SK-N-MC (cell line): ENCODE data around the gene METTL14.

Experiments
- DNase-seq: peaks from one replicate; pipeline ENCODE4 v3.0.0-alpha.2; 2011; ENCODE audit warnings: low read depth, low spot score
- H3K27ac ChIP-seq: fragments of 200-600 bp; sonication (generic); 2 replicates; pipeline ENCODE4 v1.5.1; 2016; ENCODE audit warnings: mixed run types
- H3K36me3 ChIP-seq: fragments of 200-600 bp; sonication (generic); 2 replicates; pipeline ENCODE4 v1.6.1; 2017; ENCODE audit warnings: antibody characterized with exemption, low read length, mixed read lengths; ENCODE audit not compliant: insufficient read depth
- H3K4me3 ChIP-seq: fragments of 200-600 bp; sonication (generic); 2 replicates; pipeline ENCODE4 v1.5.1; 2016
- H3K9ac ChIP-seq: fragments of 200-600 bp; sonication (generic); 2 replicates; pipeline ENCODE4 v1.8.0; 2017; ENCODE audit warnings: mixed run types, mixed read lengths; ENCODE audit not compliant: insufficient read length
- H3K9me3 ChIP-seq: fragments of 200-600 bp; sonication (generic); 2 replicates; pipeline ENCODE4 v1.6.1; 2017; ENCODE audit warnings: low read depth, mild to moderate bottlenecking, antibody characterized with exemption, low read length, moderate library complexity, mixed read lengths
- EZH2 ChIP-seq: fragments of 200-600 bp; sonication (generic); IDR thresholded peaks from one replicate; pipeline ENCODE4 v1.6.1; 2017; ENCODE audit warnings: antibody characterized with exemption
- FOXP2 ChIP-seq: optimal IDR thresholded peaks from 2 replicates; pipeline ENCODE3; 2011; ENCODE audit warnings: mild to moderate bottlenecking, moderate library complexity; ENCODE audit not compliant: insufficient read depth; ENCODE audit errors: extremely low read length, control extremely low read depth
- POLR2AphosphoS5 ChIP-seq: IDR thresholded peaks from 2 replicates; pipeline ENCODE4 v1.6.1; 2012; ENCODE audit warnings: mild to moderate bottlenecking, low read depth, low read length, borderline replicate concordance

METTL14 gene

DNA sequence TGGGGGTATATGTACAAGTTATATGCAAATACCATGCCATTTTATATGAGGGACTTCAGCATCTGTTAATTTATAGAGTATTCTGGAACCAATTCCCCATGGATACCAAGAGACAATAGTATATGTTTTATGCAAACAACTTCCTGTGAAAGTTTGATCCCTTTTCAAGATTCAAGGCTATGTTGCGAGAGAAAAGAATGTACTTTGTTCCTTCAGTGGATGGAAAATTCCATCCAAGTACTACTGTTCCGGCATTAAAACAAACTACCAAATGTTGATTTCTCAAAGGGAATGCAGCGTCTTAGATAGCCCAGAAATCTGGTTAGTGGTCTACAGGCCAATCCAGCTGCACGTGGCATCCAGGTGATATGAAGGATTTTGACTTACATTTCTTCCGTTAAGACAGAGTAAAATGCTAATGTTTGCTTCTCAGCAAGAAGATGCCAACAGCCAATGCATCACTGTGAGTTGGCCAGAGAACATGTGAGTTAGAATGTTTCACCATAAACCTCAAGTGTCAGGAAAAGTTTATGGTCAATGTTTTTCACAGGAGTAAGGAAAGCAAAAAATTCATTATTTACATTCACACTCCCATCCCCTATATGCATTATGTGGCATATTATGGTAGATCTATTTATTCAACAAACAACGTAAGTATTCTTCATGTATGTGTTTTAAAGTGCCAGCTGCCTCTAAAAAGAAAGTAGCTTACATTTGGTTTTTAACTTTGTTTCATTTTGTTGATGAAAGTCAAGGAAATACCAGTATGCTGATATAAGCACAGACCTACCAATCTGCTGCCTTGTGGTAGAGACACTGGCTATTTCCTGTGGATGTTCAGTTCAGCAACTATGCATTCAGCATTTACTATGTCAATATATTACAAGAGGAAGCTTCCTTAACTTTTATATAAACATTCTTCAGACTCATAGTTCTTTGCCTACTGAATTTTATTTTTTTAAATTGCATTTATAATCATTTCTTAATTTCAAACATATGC lies 44.4 kb downstream of the METTL14 start:
- DNase-seq: no peak
- Histone ChIP-seq H3K27ac (0 out of 2 replicates have a peak overlapping the region, but pooled peaks have one; percentile 16), H3K9me3 (no peaks in the 10 kb centered on the region), H3K36me3 (peaks cover 50% of the 10 kb centered on the region), H3K4me3 (no peak overlapping the region), H3K9ac (no peak overlapping the region)
- no peak for TF ChIP-seq FOXP2
- TF ChIP-seq POLR2AphosphoS5: no peak
- TF ChIP-seq EZH2: no peak

DNA sequence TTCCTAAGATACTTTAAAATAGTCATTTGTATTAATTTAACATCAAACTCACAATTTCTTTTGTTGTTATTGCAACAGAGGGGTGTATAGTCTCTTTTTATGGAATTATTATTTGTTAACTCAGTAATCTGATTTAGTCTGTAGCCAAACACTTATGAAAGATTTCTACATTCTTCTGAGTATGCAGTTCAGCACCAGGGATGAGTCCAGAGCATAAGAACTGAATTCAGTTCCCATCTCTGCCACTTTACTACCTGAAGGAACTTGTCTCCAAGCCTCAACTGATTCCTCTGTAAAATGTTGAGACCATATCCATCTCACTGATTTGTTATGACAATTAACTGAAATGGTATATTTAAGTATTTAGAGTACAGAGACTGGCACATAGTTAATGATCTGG lies 45.5 kb downstream of the METTL14 start:
- TF ChIP-seq POLR2AphosphoS5: no peak
- TF ChIP-seq FOXP2: no peak
- no peak for TF ChIP-seq EZH2
- H3K9ac ChIP-seq: no peak overlapping the region
- no peak overlapping the region for H3K27ac ChIP-seq
- DNase-seq: no peak
- peaks cover 40% of the 10 kb centered on the region for H3K36me3 ChIP-seq
- H3K9me3 ChIP-seq: no peaks in the 10 kb centered on the region
- no peak overlapping the region for H3K4me3 ChIP-seq

DNA sequence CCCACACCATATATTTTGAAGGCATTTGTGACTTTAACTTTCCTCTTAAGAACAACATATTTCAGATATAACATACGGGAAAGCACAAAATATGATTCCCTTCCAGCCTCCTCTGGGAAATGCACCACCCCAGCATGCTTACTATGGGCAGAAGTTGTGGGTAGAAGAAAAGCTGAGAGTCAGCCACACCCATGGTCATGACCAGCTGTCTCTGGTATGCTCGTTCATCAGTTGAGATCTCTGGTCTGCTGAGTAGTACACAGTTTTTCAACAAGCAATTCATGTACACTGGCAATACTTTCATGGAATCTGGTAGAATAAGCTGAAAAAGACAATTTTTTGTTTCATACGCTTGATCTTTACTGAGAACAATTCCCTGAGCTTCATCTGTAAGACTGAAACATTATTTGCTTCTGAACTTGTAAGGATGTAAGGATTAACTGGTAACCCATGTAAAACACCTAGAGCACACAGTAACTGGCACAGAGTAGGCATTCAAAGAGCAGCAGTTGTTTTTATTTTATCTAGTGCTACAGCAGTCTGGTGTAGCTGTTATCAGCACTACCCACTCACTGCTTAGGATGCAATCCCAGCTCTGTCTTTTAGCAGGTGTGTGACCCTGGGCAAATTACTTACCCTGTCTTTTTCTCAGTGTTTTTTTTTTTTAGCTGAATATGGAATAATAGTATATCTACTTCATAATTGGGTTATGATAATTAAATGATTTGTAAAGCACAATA lies 47.6 kb downstream of the METTL14 start:
- no peak for TF ChIP-seq POLR2AphosphoS5
- TF ChIP-seq EZH2: no peak
- no peak for TF ChIP-seq FOXP2
- no peak for DNase-seq
- Histone ChIP-seq H3K9me3 (no peaks in the 10 kb centered on the region), H3K9ac (no peak overlapping the region), H3K27ac (no peak overlapping the region), H3K4me3 (no peak overlapping the region), H3K36me3 (peaks cover 22% of the 10 kb centered on the region)

DNA sequence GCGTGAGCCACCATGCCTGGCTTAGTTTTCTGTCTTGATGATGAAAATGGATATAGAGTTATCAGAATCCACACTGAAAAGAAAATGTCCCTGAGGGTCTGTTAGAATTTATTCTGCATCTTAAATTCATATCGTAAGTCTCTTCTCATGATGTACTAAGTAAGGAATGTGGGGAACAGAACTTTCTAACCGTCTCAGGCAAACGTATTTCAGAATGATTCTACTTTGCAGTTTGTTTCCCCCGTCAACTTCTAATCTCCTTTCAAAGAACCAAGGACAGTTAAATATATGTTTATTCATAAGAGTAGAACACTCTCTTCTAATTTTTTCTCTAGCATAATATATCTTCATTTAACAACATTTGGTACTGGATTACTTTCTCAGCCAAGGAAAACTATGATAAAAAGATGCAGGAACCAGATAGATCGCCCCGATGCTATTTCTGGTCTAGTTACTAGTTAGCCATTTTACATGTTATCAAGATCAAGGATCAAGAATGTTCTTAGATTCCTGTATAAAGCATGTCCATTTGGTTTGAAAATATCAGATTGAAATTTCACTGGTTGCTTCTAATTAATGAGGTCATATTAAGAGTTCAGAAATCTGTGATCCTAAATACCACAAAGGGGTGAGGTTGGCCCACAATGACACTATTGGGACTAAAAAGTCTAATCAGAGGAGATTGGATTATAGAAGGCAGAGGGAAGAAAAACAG lies 49.5 kb downstream of the METTL14 start:
- no peaks in the 10 kb centered on the region for H3K9me3 ChIP-seq
- H3K9ac ChIP-seq: no peak overlapping the region
- H3K27ac ChIP-seq: no peak overlapping the region
- no peak overlapping the region for H3K4me3 ChIP-seq
- TF ChIP-seq EZH2 (no peak), FOXP2 (no peak), POLR2AphosphoS5 (no peak)
- H3K36me3 ChIP-seq: peaks cover 13% of the 10 kb centered on the region
- no peak for DNase-seq

DNA sequence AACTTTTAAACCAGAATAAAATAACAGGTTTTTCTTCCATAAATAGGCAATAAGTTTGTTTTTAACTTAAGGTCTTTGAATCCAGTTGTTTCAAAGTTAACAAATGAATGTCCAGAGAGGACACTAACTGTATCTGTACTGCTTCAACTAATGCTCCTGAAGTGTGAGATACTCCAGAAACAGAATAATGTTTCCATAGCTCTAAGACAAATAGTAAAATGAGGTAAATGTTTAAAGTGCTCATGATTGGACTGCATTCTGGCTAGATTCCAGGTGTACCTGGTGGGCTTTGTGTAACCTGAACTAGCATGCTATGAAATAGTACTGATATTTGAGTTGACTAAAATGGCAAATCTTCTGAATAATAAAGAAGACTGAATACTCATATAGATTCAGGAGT lies 51.7 kb downstream of the METTL14 start:
- Histone ChIP-seq H3K9me3 (no peaks in the 10 kb centered on the region), H3K27ac (no peak overlapping the region), H3K36me3 (peaks cover 14% of the 10 kb centered on the region; the same call in 1 of the 2 replicates), H3K4me3 (no peak overlapping the region), H3K9ac (no peak overlapping the region)
- no peak for DNase-seq
- no peak for TF ChIP-seq POLR2AphosphoS5
- TF ChIP-seq EZH2: no peak
- no peak for TF ChIP-seq FOXP2

DNA sequence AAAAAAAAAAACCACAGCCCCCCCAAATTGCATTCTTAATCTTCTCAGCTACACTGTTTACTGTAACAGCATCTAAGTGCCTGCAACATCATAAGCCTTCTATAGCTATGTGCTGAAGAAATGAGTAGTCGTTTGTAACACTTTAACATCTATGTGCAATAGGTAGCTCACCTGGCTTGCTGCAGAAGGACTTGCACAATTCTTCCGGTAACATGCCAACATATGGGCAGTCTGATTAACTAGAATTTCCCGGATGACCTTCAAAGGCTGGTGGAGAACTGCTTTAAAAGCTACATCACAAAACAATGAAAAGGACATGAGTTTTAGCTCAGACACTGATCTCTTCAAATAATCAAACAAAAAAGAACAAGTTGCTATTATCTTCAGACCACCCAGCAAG lies 52.9 kb downstream of the METTL14 start:
- no peak overlapping the region for H3K4me3 ChIP-seq
- no peaks in the 10 kb centered on the region for H3K9me3 ChIP-seq
- no peak overlapping the region for H3K27ac ChIP-seq
- H3K36me3 ChIP-seq: peaks cover 14% of the 10 kb centered on the region; the same call in 1 of the 2 replicates
- TF ChIP-seq EZH2 (no peak), FOXP2 (no peak), POLR2AphosphoS5 (no peak)
- DNase-seq: no peak
- no peak overlapping the region for H3K9ac ChIP-seq

DNA sequence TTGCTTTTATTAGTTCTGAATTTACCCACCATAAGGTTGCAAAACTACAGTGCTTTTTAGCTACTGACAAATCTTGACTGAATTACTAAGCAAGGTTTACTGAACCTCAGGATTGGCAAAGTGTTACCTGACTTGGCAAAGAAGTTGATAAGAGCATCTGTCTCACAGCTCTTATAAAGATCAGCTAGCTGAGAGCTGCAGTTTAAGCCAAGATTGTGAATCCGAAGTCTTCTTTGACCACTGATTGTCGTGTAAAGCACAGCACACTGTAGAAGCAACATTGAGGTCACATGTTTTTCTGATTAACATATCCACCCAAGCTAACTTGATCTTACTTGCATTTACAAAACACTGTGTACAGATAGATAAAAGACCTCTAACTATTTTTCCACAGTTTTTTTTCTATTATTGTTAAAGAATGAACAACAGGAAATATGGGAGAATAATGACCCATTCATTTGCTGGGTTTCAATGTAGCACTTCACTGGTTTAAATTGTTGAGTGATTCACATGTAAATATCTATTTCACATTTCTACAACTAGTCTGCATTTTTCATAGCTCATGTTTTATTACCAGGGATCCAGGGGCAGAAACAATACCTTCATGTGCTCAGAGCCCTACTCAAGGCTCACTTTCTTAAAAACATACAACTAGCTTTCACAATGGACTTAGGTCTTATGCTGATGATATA lies 54.0 kb downstream of the METTL14 start:
- no peak overlapping the region for H3K27ac ChIP-seq
- TF ChIP-seq FOXP2 (no peak), POLR2AphosphoS5 (no peak), EZH2 (no peak)
- H3K36me3 ChIP-seq: peaks cover 17% of the 10 kb centered on the region; the same call in 1 of the 2 replicates
- no peak overlapping the region for H3K4me3 ChIP-seq
- no peaks in the 10 kb centered on the region for H3K9me3 ChIP-seq
- DNase-seq: no peak
- no peak overlapping the region for H3K9ac ChIP-seq

DNA sequence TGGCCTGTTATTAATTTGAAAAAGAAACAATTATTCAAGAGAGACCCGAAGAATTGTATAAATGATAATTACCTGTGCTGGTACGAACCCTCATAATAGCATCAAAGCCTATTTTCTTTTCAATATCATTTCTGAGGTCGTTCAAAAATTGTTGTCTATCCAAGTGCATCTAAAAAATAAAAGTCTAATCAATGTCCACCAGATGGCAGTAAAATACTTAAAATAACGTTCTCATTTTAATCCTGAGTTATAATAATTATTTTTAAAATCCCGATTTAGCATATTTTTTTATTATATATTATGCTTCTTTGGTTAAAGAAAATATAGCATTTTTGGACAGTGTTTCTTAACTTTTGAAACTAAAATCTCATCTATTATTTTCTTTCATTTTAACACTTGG lies 55.7 kb downstream of the METTL14 start:
- no peaks in the 10 kb centered on the region for H3K9me3 ChIP-seq
- H3K36me3 ChIP-seq: peaks cover 17% of the 10 kb centered on the region; the same call in 1 of the 2 replicates
- no peak overlapping the region for H3K4me3 ChIP-seq
- no peak overlapping the region for H3K27ac ChIP-seq
- TF ChIP-seq FOXP2 (no peak), EZH2 (no peak), POLR2AphosphoS5 (no peak)
- no peak overlapping the region for H3K9ac ChIP-seq
- no peak for DNase-seq
